Measurements from ENCODE around the gene RPS6KA2.

- TF ChIP-seq POLR2AphosphoS5 (IDR thresholded peaks at IDR 0.05; ENCODE audit: low read depth, low read length) (no peak), CTCF (IDR thresholded peaks at IDR 0.05) (no peak), REST (IDR thresholded peaks at IDR 0.05; ENCODE audit: insufficient read depth in 1 of 2, low read depth in 2 of 2, low read length in 1 of 2) (no peak)
Observed at GRCh38 chr6:166469426-166469961, 157.6 kb downstream of the RPS6KA2 start.

Measured in Panc1 (cell line).